K562 (cell line): ENCODE data around the gene DCAF8. TPM values are rescaled to one million over a fixed set of nuclear protein-coding genes. Genes with fewer than 3 reads are reported as not detected.

ENCODE experiments used
- ATAC-seq: fragments of 200-7000 bp; cut with Tn5 transposase; 3 replicates; pipeline ENCODE4 v1.9.1; 2020; ENCODE audit warnings: moderate library complexity
- BruUV-seq: library from RNA; stranded (reverse); fragments of 400-500 nt; replicated peaks from 2 replicates; lab custom pipeline; 2021; lab: Mats Ljungman, UMichigan
- CTCF ChIA-PET: fragments of 300-600 bp; formaldehyde crosslinking; extraction: SDS; loops from one replicate; lab custom pipeline; 2021; ENCODE audit warnings: low intra/inter-chr PET ratio; lab: Yijun Ruan, JAX
- POLR2A ChIA-PET: fragments of 300-600, 350-650 bp; sonication (Branson Sonifier 250); formaldehyde crosslinking; extraction: SDS; loops from one replicate; lab custom pipeline; 2021; ENCODE audit warnings: antibody characterized with exemption, inconsistent platforms; lab: Yijun Ruan, JAX
- DNase-seq, 4 experiments: peaks; one replicate each; pipeline versions ENCODE4 v3.0.0 to v3.0.0-alpha.2; 2011 to 2018; ENCODE audit warnings: low spot score in 3 of 4, mixed read lengths in 3 of 4; ENCODE audit errors: extremely low read depth in 1 of 4
- FAIRE-seq: peaks from 2 replicates; lab custom pipeline; 2011; peaks lifted over from hg19 to GRCh38; lab: Jason Lieb, UNC
- H2AFZ ChIP-seq: 2 replicates; pipeline ENCODE4 v1.6.0; 2011; ENCODE audit warnings: low read depth, low read length, control low read depth, inconsistent platforms
- H3K27ac ChIP-seq: fragments of 200-600 bp; 3 replicates; pipeline ENCODE4 v1.8.0; 2011; ENCODE audit warnings: low read depth, mild to moderate bottlenecking, control low read depth, inconsistent platforms, low read length, moderate library complexity, mixed read lengths; ENCODE audit errors: extremely low read depth
- H3K27me3 ChIP-seq, 2 experiments: fragments of 300-600 bp in 1 of 2; 2 replicates in 1 of 2; 3 replicates in 1 of 2; pipeline versions ENCODE4 v1.6.0 to v1.8.0; 2011; ENCODE audit warnings: inconsistent platforms in 2 of 2, low read length in 2 of 2, mild to moderate bottlenecking in 1 of 2, mixed read lengths in 1 of 2, moderate library complexity in 1 of 2; ENCODE audit not compliant: control insufficient read depth in 2 of 2, insufficient read depth in 2 of 2
- H3K36me3 ChIP-seq: fragments of 300-600 bp; 3 replicates; pipeline ENCODE4 v1.8.0; 2011; ENCODE audit warnings: mild to moderate bottlenecking, low read length, inconsistent platforms; ENCODE audit not compliant: control insufficient read depth, insufficient read depth
- H3K4me1 ChIP-seq, 2 experiments: fragments of 200-600 bp in 1 of 2; replicated peaks in 1 of 2; 2 replicates in 1 of 2; 3 replicates in 1 of 2; pipeline versions ENCODE4 v1.5.1 to v1.8.0; 2011; ENCODE audit warnings: inconsistent platforms in 2 of 2, low read length in 2 of 2, mild to moderate bottlenecking in 1 of 2, mixed read lengths in 1 of 2, moderate library complexity in 1 of 2; ENCODE audit not compliant: control insufficient read depth in 2 of 2, insufficient read depth in 2 of 2
- H3K4me2 ChIP-seq: 2 replicates; pipeline ENCODE4 v1.6.1; 2011; ENCODE audit warnings: low read length, control low read depth, inconsistent platforms, mixed read lengths; ENCODE audit not compliant: insufficient read depth
- H3K4me3 ChIP-seq: fragments of 200-600 bp; sonication (generic), shearing (Covaris generic); 2 replicates; pipeline ENCODE4 v1.5.1; 2016; ENCODE audit warnings: control low read depth, inconsistent platforms
- H3K79me2 ChIP-seq: fragments of 200-600 bp; 3 replicates; pipeline ENCODE4 v1.8.0; 2011; ENCODE audit warnings: low read length, inconsistent platforms; ENCODE audit not compliant: control insufficient read depth, insufficient read depth
- H3K9ac ChIP-seq, 2 experiments: 2 replicates each; pipeline versions ENCODE4 v1.6.0 to v1.6.1; 2011; ENCODE audit warnings: low read depth in 2 of 2, low read length in 2 of 2, control low read depth in 1 of 2, inconsistent platforms in 1 of 2, mild to moderate bottlenecking in 1 of 2, mixed read lengths in 1 of 2; ENCODE audit not compliant: insufficient read depth in 1 of 2
- H3K9me1 ChIP-seq: one replicate; pipeline ENCODE4 v1.6.0; 2011; ENCODE audit warnings: inconsistent platforms, mild to moderate bottlenecking, low read length, moderate library complexity; ENCODE audit not compliant: control insufficient read depth, insufficient read depth
- H3K9me3 ChIP-seq: replicated peaks from 2 replicates; pipeline ENCODE4 v1.5.1; 2011; ENCODE audit warnings: low read depth, low read length, inconsistent platforms; ENCODE audit not compliant: control insufficient read depth, insufficient read depth
- H4K20me1 ChIP-seq: replicated peaks from 2 replicates; pipeline ENCODE4 v1.6.1; 2011; ENCODE audit warnings: low read length, inconsistent platforms, mixed read lengths; ENCODE audit not compliant: control insufficient read depth, insufficient read depth
- HCFC1 ChIP-seq: IDR thresholded peaks from 2 replicates; pipeline ENCODE4 v1.6.1; 2012; ENCODE audit warnings: low read depth, low read length, improper control_type of control experiment
- RAD21 ChIP-seq, 2 experiments: fragments of 250-450 bp in 1 of 2; fragments of 450-650 bp in 1 of 2; sonication (Bioruptor Pico) in 1 of 2; formaldehyde crosslinking in 1 of 2; IDR thresholded peaks in 1 of 2; conservative IDR thresholded peaks in 1 of 2; 2 replicates each; pipeline versions ENCODE4 v1.4.0 to v1.8.0; 2020 to 2022; ENCODE audit warnings: mild to moderate bottlenecking in 2 of 2, moderate library complexity in 1 of 2
- TCF7 ChIP-seq: sonication (generic); IDR thresholded peaks from 2 replicates; pipeline ENCODE4 v1.6.1; 2016; ENCODE audit warnings: antibody characterized with exemption, borderline replicate concordance
- WGBS: fragments of 100-300 bp; shearing (Covaris generic); methylation state at CpG from one replicate; pipeline ENCODE4 v1.1.6; 2016; ENCODE audit warnings: low coverage, mixed read lengths; ENCODE audit not compliant: insufficient coverage; ENCODE audit errors: missing lambda C conversion rate; 5-methylcytosine and 5-hydroxymethylcytosine counted together
- in situ Hi-C: fragments of 300-500 bp; cut with MboI; formaldehyde crosslinking; loops from 4 replicates; pipeline ENCODE4 v1.15.0; 2018; ENCODE audit warnings: inconsistent platforms, mixed read lengths
- intact Hi-C: fragments of 100-400 bp; cut with micrococcal nuclease; formaldehyde crosslinking; loops from 2 replicates; pipeline ENCODE4 v1.14.2; 2022
- polyA plus RNA-seq, 8 experiments: library from polyadenylated mRNA; depleted of rRNA in 4 of 8; stranded (reverse) in 5 of 8; unstranded in 3 of 8; fragments of >200 nt; fragmentation: Nextera tagmentation in 2 of 8; fragmentation: Illumina TruSeq in 1 of 8; extraction: Ambion mirVana in 2 of 8; extraction: Trizol in 1 of 8; gene quantifications; 2 replicates each; pipeline versions ENCODE4 v1.2.1 to v1.2.3, GENCODE V29; 2011 to 2014; ENCODE audit warnings: inconsistent platforms in 1 of 8, missing spikeins in 1 of 8
- total RNA-seq, 7 experiments: library from RNA; depleted of rRNA in 6 of 7; stranded (reverse); fragments of >200 nt in 6 of 7; fragmentation: Illumina TruSeq in 2 of 7; extraction: Trizol in 2 of 7; gene quantifications; 2 replicates each; pipeline versions ENCODE4 v1.2.1 to v1.2.3, GENCODE V29; 2011 to 2021; ENCODE audit warnings: low replicate concordance in 1 of 7
- TF ChIP-seq, protein P1 (sequence below), 3 experiments: IDR thresholded peaks in 2 of 3; conservative IDR thresholded peaks in 1 of 3; 2 replicates each; pipeline ENCODE4 v1.5.1; 2011 to 2012; ENCODE audit warnings: low read length in 3 of 3, mild to moderate bottlenecking in 3 of 3, control low read depth in 2 of 3, improper control_type of control experiment in 1 of 3, inconsistent platforms in 1 of 3, low read depth in 1 of 3, mixed read lengths in 1 of 3, moderate library complexity in 1 of 3; ENCODE audit not compliant: insufficient read depth in 2 of 3

DCAF8 gene
- total and polyA plus RNA-seq, 9 of the 15 experiments (the other 6 are each of a cell fraction or from before 2014, with no cell fraction given), result 11.6 to 149 (median 81.3) TPM

DNA sequence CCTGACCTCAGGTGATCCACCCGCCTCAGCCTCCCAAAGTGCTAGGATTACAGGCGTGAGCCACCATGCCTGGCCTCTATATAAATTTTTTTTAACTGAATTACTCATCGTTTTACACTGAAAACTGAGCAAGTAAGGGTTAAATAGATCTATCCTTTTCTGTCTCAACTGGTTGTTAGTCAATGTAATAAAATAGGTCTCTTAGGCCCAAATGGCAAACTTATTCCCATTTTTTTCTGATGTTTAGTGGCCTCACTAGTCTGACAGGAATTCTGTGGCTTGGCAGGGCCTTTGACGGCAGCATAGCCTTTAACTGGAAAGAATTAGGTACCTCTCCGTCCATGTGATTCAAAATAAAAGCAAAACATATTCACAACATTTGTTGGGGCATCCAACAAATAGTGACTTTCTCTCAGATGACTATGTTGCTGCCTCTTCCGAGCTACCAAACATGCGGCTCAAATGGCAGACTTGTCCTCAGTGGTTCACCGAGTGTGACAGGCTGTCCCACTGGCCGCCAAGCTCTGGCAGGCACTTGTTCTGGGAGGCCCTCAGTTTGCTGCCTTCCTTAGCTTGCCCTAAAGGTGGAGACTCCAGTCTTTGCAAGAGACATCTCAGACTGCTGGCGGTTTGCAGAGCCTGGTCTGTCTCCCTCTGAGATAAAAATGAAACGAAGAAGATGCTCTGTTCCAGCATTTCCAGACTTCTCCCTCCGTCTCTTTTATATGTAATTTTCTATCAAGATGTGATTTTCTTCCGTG is 93.6 kb downstream of the DCAF8 start:
- Histone ChIP-seq H3K79me2 (no peaks in the 10 kb centered on the region), H3K9me1 (no peaks in the 10 kb centered on the region), H2AFZ (no peak overlapping the region), H4K20me1 (no peaks in the 10 kb centered on the region), H3K4me1 (peaks cover 0 to 4% of the 10 kb centered on the region in 2 experiments; a peak in 3 of 5 replicates), H3K4me2 (no peak overlapping the region), H3K36me3 (no peaks in the 10 kb centered on the region), H3K9ac (no peak overlapping the region), H3K9me3 (no peaks in the 10 kb centered on the region), H3K27me3 (peaks cover 41 to 86% of the 10 kb centered on the region in 2 experiments), H3K27ac (no peak overlapping the region), H3K4me3 (no peak overlapping the region)
- ATAC-seq, result peak; percentile 78
- no peak for TF ChIP-seq HCFC1
- TF ChIP-seq RAD21 (CRISPR knock-in tag; conservative IDR thresholded peaks at IDR 0.05 in 1 of 2, IDR thresholded peaks at IDR 0.05 in 1 of 2), result peak in 1 of 2 experiments; percentile 21; a peak in 1 of 4 replicates
- TF ChIP-seq TCF7, result no peak
- TF ChIP-seq, protein P1, sequence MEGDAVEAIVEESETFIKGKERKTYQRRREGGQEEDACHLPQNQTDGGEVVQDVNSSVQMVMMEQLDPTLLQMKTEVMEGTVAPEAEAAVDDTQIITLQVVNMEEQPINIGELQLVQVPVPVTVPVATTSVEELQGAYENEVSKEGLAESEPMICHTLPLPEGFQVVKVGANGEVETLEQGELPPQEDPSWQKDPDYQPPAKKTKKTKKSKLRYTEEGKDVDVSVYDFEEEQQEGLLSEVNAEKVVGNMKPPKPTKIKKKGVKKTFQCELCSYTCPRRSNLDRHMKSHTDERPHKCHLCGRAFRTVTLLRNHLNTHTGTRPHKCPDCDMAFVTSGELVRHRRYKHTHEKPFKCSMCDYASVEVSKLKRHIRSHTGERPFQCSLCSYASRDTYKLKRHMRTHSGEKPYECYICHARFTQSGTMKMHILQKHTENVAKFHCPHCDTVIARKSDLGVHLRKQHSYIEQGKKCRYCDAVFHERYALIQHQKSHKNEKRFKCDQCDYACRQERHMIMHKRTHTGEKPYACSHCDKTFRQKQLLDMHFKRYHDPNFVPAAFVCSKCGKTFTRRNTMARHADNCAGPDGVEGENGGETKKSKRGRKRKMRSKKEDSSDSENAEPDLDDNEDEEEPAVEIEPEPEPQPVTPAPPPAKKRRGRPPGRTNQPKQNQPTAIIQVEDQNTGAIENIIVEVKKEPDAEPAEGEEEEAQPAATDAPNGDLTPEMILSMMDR (IDR thresholded peaks at IDR 0.05 in 2 of 3, conservative IDR thresholded peaks at IDR 0.05 in 1 of 3; ENCODE audit: insufficient read depth in 2 of 3, low read depth in 1 of 3, low read length in 3 of 3), result peak in 1 of 3 experiments; percentile 12; a peak in 2 of 6 replicates
- 8% methylated on average over 13 of the region's 13 CpGs for WGBS
- no TSS peak for BruUV-seq
- ChIA-PET CTCF (no interaction called here), POLR2A (interaction anchor here (0.5 to 1.2 kb wide), 3 partner anchors 24 to 41 kb away, joined by 3 to 4 read pairs (median 4); no protein-coding TSS in a partner anchor)
- in situ Hi-C loops, result no loop called here
- intact Hi-C loops, result no loop called here
- FAIRE-seq, result peak; percentile 68
- peak in 1 of 4 experiments; percentile 18 for DNase-seq
